DND-41 (cell line): ENCODE results near the gene C1orf167.

ENCODE experiments used
- ATAC-seq: fragments of 200-7000 bp; cut with Tn5 transposase; 3 replicates; pipeline ENCODE4 v1.9.1; 2021; ENCODE audit warnings: low read depth; ENCODE audit not compliant: insufficient read depth
- DNase-seq: peaks from one replicate; pipeline ENCODE4 v3.0.0-alpha.2; 2020
- H2AFZ ChIP-seq: 2 replicates; pipeline ENCODE4 v1.6.0; 2012; ENCODE audit warnings: low read depth, low read length
- H3K27ac ChIP-seq: 2 replicates; pipeline ENCODE4 v1.5.1; 2012; ENCODE audit warnings: low read length, inconsistent platforms
- H3K27me3 ChIP-seq: fragments of 200-600 bp; sonication (generic); 2 replicates; pipeline ENCODE4 v1.6.0; 2012; ENCODE audit warnings: low read length, mild to moderate bottlenecking, inconsistent platforms; ENCODE audit not compliant: insufficient read depth, poor library complexity
- H3K36me3 ChIP-seq: 2 replicates; pipeline ENCODE4 v1.5.1; 2012; ENCODE audit warnings: low read length, inconsistent platforms; ENCODE audit not compliant: insufficient read depth
- H3K4me1 ChIP-seq: 2 replicates; pipeline ENCODE4 v1.5.1; 2012; ENCODE audit warnings: mild to moderate bottlenecking, low read length; ENCODE audit not compliant: insufficient read depth
- H3K4me2 ChIP-seq: 2 replicates; pipeline ENCODE4 v1.6.0; 2012; ENCODE audit warnings: mild to moderate bottlenecking, moderate library complexity, low read length, inconsistent platforms; ENCODE audit not compliant: insufficient read depth
- H3K4me3 ChIP-seq, 2 experiments: fragments of 200-600 bp in 1 of 2; shearing (Covaris generic) in 1 of 2; 2 replicates each; pipeline ENCODE4 v1.5.1; 2012 to 2016; ENCODE audit warnings: inconsistent platforms in 2 of 2, low read length in 2 of 2, mild to moderate bottlenecking in 2 of 2, low read depth in 1 of 2, moderate library complexity in 1 of 2
- H3K79me2 ChIP-seq: 2 replicates; pipeline ENCODE4 v1.6.0; 2012; ENCODE audit warnings: low read length, inconsistent platforms; ENCODE audit not compliant: insufficient read depth
- H3K9ac ChIP-seq: 2 replicates; pipeline ENCODE4 v1.6.0; 2012; ENCODE audit warnings: low read depth, mild to moderate bottlenecking, inconsistent platforms, low read length, moderate library complexity
- H3K9me3 ChIP-seq: 2 replicates; pipeline ENCODE4 v1.5.1; 2012; ENCODE audit warnings: low read length, moderate library complexity, mild to moderate bottlenecking, inconsistent platforms; ENCODE audit not compliant: insufficient read depth, severe bottlenecking
- H4K20me1 ChIP-seq: 2 replicates; pipeline ENCODE4 v1.6.0; 2012; ENCODE audit warnings: low read length; ENCODE audit not compliant: insufficient read depth
- EZH2 ChIP-seq: IDR thresholded peaks from 3 replicates; pipeline ENCODE4 v1.6.1; 2012; ENCODE audit warnings: borderline replicate concordance, low read depth, mild to moderate bottlenecking, moderate library complexity, low read length, inconsistent platforms; ENCODE audit not compliant: severe bottlenecking
- TF ChIP-seq, protein P1 (sequence below): IDR thresholded peaks from 2 replicates; pipeline ENCODE4 v1.5.1; 2012; ENCODE audit warnings: borderline replicate concordance, low read length, moderate library complexity, mild to moderate bottlenecking; ENCODE audit not compliant: poor library complexity, severe bottlenecking; ENCODE audit errors: extremely low read depth

The C1orf167 gene, protein sequence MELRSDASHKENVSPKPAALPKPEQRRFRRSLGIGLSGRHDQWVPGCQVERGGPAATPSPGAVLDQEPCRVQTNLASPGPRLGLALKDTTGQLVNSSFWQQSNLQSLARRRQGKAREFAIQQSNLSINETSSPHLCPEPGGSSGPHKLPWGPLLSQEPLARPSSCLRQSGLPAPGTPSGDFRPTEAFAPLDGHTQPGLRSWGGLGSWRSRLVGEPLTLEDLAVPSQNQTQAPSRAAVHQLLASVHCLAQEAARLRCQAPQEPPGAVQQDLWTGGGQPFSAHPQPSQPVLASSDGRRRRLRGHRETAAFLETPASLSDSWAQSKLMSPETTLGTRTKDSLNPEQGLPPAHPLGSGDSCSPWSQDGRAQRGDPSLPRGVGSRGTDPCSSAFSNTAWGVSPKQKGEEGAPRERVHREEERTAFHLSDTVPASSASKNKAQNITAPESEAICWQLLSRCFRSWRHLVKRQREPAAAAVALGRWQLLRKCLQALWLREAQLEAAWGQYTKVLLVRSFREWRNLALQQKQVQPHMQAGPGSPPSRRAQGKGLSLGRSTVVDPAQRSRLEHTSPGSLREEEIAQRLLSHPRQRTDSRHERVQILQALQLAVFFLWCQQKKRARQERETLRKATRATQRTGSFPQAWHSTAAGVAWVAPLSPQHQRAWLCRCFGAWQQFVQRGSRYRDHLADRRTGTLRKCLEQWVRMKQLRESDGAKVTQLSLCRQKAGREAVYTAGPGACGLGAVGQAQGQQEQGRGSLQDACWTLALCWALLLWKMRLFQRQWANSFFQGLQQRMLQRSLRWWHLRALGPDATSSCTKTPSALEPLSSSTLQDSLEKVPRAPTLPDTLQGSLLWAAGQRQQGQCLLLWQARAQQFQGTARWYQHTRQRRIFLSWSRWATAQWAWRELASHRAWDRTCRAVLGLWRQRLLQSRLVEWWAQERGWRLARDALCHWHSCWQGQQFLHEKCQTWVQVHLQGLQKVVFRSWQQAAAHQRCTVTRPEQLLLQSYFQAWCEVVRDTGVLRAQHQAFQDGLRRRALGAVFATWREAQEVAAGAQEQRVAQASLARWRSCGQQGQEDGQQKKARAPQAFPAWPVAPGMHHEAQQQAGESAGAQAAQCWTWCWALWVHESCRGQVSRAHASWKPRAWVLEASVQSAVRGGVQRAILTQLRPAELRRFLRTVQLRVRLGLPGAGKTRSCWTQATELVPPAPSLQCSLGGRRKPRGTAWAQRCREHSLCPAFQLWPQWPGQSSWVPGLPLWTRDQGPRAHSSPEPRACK (N-terminal part only)

DNA sequence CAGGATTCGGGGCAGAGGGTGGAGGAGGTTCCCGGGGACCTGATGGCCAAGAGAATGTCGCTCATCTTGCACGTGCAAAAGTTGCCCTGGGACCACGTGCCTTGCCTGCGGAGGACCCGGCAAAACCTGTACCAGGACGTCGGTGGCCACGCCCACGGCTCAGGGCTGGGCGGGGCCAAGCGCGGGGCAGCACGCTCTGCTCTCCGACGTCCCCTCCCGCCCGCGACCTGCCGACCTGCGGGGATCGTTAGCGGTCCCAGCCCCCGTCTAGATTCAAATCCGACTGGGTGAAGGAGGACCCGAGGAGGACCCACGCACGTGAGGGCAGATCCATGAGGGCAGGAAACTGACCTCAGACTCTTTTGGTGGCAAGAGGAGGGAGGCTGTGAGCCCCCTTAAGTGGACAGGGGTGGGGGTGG is at the start of gene C1orf167:
C1orf167 (plus strand) TSS at position 206 of the 419 bp plus-strand sequence. CDS start 2,208 bp downstream, outside the sequence.
- ATAC-seq (no peak), DNase-seq (no peak)
- Histone ChIP-seq H3K9ac (no peak within 1 kb of the TSS), H3K4me3 (no peak within 1 kb of the TSS), H3K4me1 (no peaks in the 10 kb centered on the region), H3K27ac (no peak within 1 kb of the TSS), H3K79me2 (no peaks in the 10 kb centered on the region), H3K27me3 (peaks cover 3% of the 10 kb centered on the region), H4K20me1 (no peaks in the 10 kb centered on the region), H3K4me2 (no peak within 1 kb of the TSS), H3K9me3 (no peaks in the 10 kb centered on the region), H3K36me3 (no peaks in the 10 kb centered on the region), H2AFZ (no peak within 1 kb of the TSS)
- no peak for TF ChIP-seq EZH2
- TF ChIP-seq, protein P1, sequence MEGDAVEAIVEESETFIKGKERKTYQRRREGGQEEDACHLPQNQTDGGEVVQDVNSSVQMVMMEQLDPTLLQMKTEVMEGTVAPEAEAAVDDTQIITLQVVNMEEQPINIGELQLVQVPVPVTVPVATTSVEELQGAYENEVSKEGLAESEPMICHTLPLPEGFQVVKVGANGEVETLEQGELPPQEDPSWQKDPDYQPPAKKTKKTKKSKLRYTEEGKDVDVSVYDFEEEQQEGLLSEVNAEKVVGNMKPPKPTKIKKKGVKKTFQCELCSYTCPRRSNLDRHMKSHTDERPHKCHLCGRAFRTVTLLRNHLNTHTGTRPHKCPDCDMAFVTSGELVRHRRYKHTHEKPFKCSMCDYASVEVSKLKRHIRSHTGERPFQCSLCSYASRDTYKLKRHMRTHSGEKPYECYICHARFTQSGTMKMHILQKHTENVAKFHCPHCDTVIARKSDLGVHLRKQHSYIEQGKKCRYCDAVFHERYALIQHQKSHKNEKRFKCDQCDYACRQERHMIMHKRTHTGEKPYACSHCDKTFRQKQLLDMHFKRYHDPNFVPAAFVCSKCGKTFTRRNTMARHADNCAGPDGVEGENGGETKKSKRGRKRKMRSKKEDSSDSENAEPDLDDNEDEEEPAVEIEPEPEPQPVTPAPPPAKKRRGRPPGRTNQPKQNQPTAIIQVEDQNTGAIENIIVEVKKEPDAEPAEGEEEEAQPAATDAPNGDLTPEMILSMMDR = no peak

DNA sequence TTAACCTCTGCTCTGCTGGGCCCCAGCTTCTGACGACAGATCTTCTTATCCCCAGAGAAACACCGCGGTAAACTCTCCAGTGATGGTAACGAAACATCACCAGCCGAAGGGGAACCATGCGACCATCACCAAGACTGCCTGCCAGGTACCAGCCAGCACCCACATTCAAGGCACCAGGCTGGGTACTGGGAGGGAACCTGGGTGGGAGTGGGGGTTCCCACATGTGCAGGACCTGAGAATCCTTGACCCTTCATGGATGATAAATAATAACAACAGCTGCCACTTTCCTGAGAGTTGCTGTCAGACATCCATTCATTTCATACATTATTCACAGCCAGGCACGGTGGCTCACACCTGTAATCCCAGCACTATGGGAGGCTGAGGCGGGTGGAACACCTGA is 49.7 kb upstream of the C1orf167 start:
- Histone ChIP-seq H2AFZ (no peak overlapping the region), H3K9me3 (no peaks in the 10 kb centered on the region), H3K4me3 (no peak overlapping the region), H3K9ac (no peak overlapping the region), H3K4me2 (no peak overlapping the region), H3K27me3 (no peaks in the 10 kb centered on the region), H3K36me3 (no peaks in the 10 kb centered on the region), H3K79me2 (no peaks in the 10 kb centered on the region), H3K4me1 (no peaks in the 10 kb centered on the region), H4K20me1 (0 out of 2 replicates have a peak, but pooled peaks cover 4% of the 10 kb centered on the region), H3K27ac (no peak overlapping the region)
- no peak for TF ChIP-seq EZH2
- TF ChIP-seq, protein P1 = no peak
- DNase-seq (no peak), ATAC-seq (no peak)

DNA sequence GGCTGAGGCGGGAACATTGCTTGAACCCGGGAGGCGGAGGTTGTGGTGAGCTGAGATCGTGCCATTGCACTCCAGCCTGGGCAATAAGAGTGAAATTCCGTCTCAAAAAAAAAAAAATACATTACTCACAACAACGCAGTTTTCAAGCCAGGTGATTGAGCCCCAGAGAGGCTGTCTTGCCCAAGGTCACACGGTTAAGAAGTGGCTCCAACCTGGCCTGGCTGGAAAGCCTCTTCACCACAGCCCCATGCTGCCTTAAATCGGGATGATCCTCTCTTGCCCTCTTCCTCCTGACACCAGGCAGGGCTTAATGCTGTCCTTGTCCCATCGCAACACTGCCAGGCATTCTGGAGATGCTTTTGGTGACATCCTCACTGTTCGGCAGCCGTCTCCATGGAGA is 48.9 kb upstream of the C1orf167 start:
- Histone ChIP-seq H3K9me3 (no peaks in the 10 kb centered on the region), H3K79me2 (no peaks in the 10 kb centered on the region), H3K27ac (no peak overlapping the region), H2AFZ (no peak overlapping the region), H3K4me1 (no peaks in the 10 kb centered on the region), H3K4me2 (no peak overlapping the region), H3K27me3 (no peaks in the 10 kb centered on the region), H3K4me3 (no peak overlapping the region), H3K36me3 (no peaks in the 10 kb centered on the region), H4K20me1 (0 out of 2 replicates have a peak, but pooled peaks cover 4% of the 10 kb centered on the region), H3K9ac (no peak overlapping the region)
- TF ChIP-seq EZH2 = no peak
- TF ChIP-seq, protein P1 = no peak
- ATAC-seq (no peak), DNase-seq (no peak)
